KOPT-K1 (cell line): ENCODE results near the gene KHDRBS2.
"Not testable (repeated sequence)": the region's sequence is repeated elsewhere in the genome, so short reads cannot be mapped to it uniquely, and the experiment has no call there.

Experiments
- H3K27ac ChIP-seq: fragments of 200-600 bp; sonication (generic); 2 replicates; pipeline ENCODE4 v1.5.1; 2016; ENCODE audit warnings: antibody characterized with exemption, mild to moderate bottlenecking, low read depth, low read length; ENCODE audit not compliant: poor library complexity, severe bottlenecking
- H3K36me3 ChIP-seq: fragments of 200-600 bp; sonication (generic); 2 replicates; pipeline ENCODE4 v1.5.1; 2017; ENCODE audit warnings: antibody characterized with exemption, mild to moderate bottlenecking, low read length, moderate library complexity; ENCODE audit not compliant: insufficient read depth
- H3K9me3 ChIP-seq: fragments of 200-600 bp; sonication (generic); 2 replicates; pipeline ENCODE4 v1.5.1; 2017; ENCODE audit warnings: antibody characterized with exemption, low read length, mild to moderate bottlenecking; ENCODE audit not compliant: insufficient read depth, poor library complexity, severe bottlenecking

Gene KHDRBS2

DNA sequence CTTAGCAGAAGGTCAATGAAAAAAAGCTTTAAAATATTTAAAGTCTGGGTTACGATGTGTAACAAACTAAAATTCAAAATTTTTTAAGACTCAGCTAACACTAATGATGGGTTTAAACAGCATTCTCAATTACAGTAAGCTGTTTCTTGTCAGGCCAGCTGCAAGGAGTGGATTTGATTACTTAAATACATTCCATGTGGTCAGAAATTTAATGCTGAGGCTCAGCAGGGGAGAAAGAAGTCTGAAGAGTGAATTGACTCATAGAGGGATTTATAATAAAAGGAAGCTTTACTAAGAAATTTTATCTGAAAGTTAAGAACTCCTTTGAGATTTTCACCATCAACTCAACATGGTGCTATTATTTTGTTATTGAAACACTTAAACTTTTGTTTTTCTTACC is 398.6 kb downstream of the KHDRBS2 start:
- Histone ChIP-seq H3K36me3 (no peaks in the 10 kb centered on the region), H3K9me3 (no peaks in the 10 kb centered on the region), H3K27ac (no peak overlapping the region)

- no peaks in the 10 kb centered on the region for H3K36me3 ChIP-seq
- no peaks in the 10 kb centered on the region for H3K9me3 ChIP-seq
- H3K27ac ChIP-seq: no peak overlapping the region
Measured at GRCh38 chr6:61886608-61887259, 399.3 kb downstream of the KHDRBS2 start.

DNA sequence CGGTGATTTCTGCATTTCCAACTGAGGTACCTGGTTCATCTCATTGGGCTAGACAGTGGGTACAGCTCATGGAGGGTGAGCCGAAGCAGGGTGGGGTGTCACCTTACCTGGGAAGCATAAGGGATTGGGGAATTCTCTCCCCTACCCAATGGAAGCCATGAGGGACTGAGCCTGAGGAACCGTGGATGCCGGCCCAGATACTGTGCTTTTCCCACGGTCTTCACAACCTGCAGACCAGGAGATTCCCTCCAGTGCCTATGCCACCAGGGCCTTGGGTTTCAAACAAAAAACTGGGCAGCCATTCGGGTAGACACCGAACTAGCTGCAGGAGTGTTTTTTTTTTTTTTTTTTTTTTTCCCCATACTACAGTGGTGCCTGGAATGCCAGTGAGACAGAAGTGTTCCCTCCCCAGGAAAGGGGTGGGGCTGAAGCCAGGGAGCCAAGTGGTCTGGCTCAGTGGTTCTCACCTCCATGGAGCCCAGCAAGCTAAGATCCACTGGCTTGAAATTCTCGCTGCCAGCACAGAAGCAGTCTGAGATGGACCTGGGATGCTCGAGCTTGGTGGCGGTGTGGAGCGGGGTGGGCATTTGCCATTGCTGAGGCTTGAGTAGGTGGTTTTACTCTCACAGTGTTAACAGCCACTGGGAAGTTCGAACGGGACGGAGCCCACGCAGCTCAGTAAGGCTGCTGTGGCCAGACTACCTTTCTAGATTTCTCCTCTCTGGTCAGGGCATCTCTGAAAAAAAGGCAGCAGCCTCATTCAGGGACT is 416.2 kb downstream of the KHDRBS2 start:
- Histone ChIP-seq H3K27ac (no peak overlapping the region), H3K36me3 (no peaks in the 10 kb centered on the region), H3K9me3 (peaks cover 5% of the 10 kb centered on the region)

DNA sequence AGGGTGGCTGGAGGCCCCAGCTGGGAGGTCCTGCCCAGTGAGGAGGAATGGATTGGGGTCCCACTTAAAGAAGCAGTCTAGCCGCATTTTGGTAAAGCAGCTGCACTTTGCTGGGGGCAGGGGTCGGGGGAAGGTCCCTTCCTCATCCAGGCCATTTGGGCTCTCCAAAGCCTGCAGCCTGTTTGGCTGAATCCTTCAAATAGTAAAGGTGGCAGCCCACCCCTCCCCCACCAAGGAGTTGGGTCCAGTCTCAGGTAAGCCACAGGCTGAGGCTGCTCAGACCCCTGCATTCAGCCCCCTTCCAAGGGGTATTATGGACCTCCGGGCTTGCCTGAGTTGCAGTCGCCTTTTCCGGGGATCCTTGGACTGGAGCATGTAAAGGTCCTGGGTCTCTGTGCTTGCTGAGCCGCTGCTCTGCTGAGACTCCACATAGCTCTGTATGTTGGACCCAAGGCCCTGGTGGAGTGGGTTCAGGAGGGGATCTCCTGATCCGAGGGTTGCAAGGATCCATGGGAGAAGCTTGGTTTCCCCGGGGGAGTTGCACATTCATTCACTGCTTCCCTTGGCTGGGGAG is 417.4 kb downstream of the KHDRBS2 start:
- Histone ChIP-seq H3K27ac (no peak overlapping the region), H3K36me3 (no peaks in the 10 kb centered on the region), H3K9me3 (peaks cover 5% of the 10 kb centered on the region)

GRCh38 chr6:61867635-61868034 is 418.4 kb downstream of the KHDRBS2 start:
- no peaks in the 10 kb centered on the region for H3K36me3 ChIP-seq
- peaks cover 5% of the 10 kb centered on the region for H3K9me3 ChIP-seq
- H3K27ac ChIP-seq: no peak overlapping the region

GRCh38 chr6:61857541-61857940 is 428.5 kb downstream of the KHDRBS2 start:
- Histone ChIP-seq H3K27ac (no peak overlapping the region), H3K36me3 (no peaks in the 10 kb centered on the region), H3K9me3 (no peaks in the 10 kb centered on the region)

DNA sequence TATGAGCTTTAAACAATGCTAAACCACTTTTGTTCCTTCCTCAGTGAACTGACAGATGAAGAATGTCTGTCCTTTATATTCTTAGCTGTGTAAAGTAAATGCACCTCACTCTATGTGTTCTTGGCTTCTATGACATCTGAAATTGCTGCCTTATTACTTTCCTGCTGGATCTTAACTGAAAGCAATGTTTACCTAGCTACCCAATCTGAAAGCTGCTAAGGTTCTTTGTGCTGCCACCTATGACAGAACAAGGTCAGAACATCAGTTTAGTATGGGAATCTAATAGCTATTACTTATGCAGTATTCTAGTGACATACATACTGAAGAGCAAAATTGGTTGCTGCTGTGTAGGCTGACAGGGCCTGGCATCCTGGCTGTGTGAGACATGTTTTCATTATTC is 444.1 kb downstream of the KHDRBS2 start:
- Histone ChIP-seq H3K9me3 (no peaks in the 10 kb centered on the region), H3K36me3 (no peaks in the 10 kb centered on the region), H3K27ac (no peak overlapping the region)

- Histone ChIP-seq H3K9me3 (no peaks in the 10 kb centered on the region), H3K27ac (no peak overlapping the region), H3K36me3 (no peaks in the 10 kb centered on the region)
Measured at GRCh38 chr6:61835237-61835636, 450.8 kb downstream of the KHDRBS2 start.

- Histone ChIP-seq H3K9me3 (no peaks in the 10 kb centered on the region), H3K36me3 (no peaks in the 10 kb centered on the region), H3K27ac (no peak overlapping the region)
Measured at GRCh38 chr6:61833176-61833755, 452.8 kb downstream of the KHDRBS2 start.

GRCh38 chr6:61817716-61818115 is 468.3 kb downstream of the KHDRBS2 start:
- Histone ChIP-seq H3K9me3 (no peaks in the 10 kb centered on the region), H3K36me3 (no peaks in the 10 kb centered on the region), H3K27ac (no peak overlapping the region)

DNA sequence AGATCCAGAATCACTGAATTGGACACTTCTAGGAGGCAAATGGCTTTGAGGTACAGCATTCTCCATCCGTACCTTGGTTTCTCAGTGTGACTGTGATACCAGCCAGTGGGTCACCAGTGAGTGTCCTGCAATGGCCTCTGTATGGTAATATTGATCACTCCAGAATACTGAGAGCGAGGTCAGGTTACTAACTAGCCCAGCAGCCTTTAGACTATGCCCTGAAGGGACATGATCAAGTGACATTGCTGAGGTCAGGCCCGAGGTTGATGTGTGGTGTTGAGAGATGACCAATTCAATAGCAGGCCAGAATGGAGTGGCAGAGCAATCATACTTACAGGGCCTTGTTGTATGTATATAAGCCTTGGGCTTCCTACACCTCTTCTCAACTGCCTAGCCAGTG is 476.0 kb downstream of the KHDRBS2 start:
- H3K9me3 ChIP-seq: no peaks in the 10 kb centered on the region
- H3K27ac ChIP-seq: no peak overlapping the region
- no peaks in the 10 kb centered on the region for H3K36me3 ChIP-seq

DNA sequence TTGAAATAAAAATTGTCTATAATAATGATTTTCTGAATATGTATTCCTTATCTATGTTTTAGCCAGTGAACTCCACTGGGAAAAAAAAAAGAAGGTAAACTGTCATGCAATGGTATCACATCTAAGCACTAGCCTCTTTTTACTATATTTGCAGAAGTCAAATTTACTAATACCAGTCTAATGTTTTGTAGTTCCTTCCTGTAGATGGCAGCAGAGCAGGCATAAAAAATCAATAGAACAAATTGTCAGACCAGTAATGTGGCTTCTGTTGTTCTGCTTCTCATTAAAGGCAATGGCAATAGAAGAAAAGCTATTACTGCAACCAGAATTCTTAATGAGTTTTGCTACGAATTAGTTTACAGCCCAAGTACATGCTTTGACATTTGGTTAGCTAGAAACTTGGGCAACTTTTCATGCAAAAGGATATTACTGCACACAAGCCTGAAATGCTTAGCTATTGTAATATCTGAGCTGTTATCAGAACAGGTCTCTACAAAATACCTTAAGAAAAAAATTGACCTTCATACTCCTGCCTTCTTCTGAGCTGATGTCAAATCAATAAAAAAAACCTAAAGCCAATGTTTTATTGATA is 476.9 kb downstream of the KHDRBS2 start:
- Histone ChIP-seq H3K36me3 (no peaks in the 10 kb centered on the region), H3K9me3 (no peaks in the 10 kb centered on the region), H3K27ac (no peak overlapping the region)

GRCh38 chr6:61787998-61788397 is 498.0 kb downstream of the KHDRBS2 start:
- no peaks in the 10 kb centered on the region for H3K36me3 ChIP-seq
- no peaks in the 10 kb centered on the region for H3K9me3 ChIP-seq
- no peak overlapping the region for H3K27ac ChIP-seq

DNA sequence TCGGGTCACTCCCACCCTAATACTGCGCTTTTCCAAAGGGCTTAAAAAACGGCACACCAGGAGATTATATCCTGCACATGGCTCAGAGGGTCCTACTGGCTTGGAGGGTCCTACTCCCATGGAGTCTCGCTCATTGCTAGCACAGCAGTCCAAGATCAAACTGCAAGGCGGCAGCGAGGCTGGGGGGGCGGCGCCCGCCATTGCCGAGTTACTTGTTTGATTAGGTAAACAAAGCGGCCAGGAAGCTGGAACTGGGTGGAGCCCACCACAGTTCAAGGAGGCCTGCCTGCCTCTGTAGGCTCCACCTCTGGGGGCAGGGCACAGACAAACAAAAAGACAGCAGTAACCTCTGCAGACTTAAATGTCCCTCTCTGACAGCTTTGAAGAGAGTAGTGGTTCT is 516.6 kb downstream of the KHDRBS2 start:
- H3K36me3 ChIP-seq, H3K27ac ChIP-seq, H3K9me3 ChIP-seq: not testable (repeated sequence)

GRCh38 chr6:61755739-61756138 is 530.3 kb downstream of the KHDRBS2 start:
- H3K9me3 ChIP-seq: no peaks in the 10 kb centered on the region
- no peaks in the 10 kb centered on the region for H3K36me3 ChIP-seq
- H3K27ac ChIP-seq: no peak overlapping the region
